Coronary artery (tissue), 2 donors: Measurements from ENCODE around the gene PIGT.

Experiments used
- DNase-seq: peaks from one replicate; pipeline ENCODE4 v3.0.0-alpha.2; 2017; ENCODE audit warnings: low spot score
- H3K27ac ChIP-seq, 2 donors: fragments of 200-600 bp; sonication (generic); one replicate each; pipeline ENCODE4 v1.5.1; 2016 to 2019
- H3K4me3 ChIP-seq: fragments of 200-600 bp; sonication (generic); 2 replicates; pipeline ENCODE4 v1.5.1; 2016; ENCODE audit warnings: mild to moderate bottlenecking, moderate library complexity
- TF ChIP-seq, protein P1 (sequence below): fragments of 200-600 bp; sonication (generic); IDR thresholded peaks from one replicate; pipeline ENCODE4 v1.5.1; 2019; ENCODE audit warnings: antibody characterized with exemption

The PIGT gene

DNA sequence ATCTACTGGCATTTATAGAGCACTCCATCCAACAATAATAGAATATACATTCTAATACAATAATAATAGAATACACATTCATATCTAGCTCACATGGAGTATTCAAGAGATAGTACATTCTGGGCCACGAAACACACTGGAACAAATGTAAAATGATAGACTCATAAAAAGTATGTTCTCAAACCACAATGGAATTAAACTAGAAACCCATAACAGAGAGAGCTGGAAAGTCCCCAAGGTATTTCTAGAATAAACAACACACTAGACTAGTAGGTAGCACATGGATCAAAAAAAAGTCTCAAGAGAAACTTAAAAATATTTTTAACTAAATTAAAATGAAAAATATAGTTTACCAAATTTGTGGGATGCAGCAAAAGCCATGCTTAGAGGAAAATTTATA, 28.7 kb upstream of the PIGT start:
- TF ChIP-seq, protein P1, sequence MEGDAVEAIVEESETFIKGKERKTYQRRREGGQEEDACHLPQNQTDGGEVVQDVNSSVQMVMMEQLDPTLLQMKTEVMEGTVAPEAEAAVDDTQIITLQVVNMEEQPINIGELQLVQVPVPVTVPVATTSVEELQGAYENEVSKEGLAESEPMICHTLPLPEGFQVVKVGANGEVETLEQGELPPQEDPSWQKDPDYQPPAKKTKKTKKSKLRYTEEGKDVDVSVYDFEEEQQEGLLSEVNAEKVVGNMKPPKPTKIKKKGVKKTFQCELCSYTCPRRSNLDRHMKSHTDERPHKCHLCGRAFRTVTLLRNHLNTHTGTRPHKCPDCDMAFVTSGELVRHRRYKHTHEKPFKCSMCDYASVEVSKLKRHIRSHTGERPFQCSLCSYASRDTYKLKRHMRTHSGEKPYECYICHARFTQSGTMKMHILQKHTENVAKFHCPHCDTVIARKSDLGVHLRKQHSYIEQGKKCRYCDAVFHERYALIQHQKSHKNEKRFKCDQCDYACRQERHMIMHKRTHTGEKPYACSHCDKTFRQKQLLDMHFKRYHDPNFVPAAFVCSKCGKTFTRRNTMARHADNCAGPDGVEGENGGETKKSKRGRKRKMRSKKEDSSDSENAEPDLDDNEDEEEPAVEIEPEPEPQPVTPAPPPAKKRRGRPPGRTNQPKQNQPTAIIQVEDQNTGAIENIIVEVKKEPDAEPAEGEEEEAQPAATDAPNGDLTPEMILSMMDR = no peak
- no peak overlapping the region for H3K4me3 ChIP-seq
- no peak overlapping the region for H3K27ac ChIP-seq
- DNase-seq = no peak

DNA sequence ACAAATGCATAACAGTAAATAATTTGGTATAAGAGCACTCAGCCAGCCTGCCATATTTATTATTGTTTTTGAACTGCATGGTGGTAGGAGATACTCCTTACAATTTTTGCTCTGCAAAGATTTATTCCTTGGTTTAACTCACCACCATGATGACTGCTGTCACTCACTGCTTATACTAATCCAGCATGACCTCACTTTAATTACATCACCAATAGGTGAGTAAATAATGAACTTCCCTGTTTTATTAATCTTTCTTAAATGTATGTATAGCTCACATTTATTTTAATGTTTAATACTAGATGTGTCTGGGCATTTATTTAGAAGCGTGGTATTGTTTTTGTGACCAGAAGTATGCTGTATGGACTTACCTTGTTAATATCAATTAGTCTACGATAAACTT, 25.0 kb upstream of the PIGT start:
- TF ChIP-seq, protein P1 = no peak
- no peak overlapping the region for H3K4me3 ChIP-seq
- H3K27ac ChIP-seq = no peak overlapping the region
- DNase-seq = no peak

DNA sequence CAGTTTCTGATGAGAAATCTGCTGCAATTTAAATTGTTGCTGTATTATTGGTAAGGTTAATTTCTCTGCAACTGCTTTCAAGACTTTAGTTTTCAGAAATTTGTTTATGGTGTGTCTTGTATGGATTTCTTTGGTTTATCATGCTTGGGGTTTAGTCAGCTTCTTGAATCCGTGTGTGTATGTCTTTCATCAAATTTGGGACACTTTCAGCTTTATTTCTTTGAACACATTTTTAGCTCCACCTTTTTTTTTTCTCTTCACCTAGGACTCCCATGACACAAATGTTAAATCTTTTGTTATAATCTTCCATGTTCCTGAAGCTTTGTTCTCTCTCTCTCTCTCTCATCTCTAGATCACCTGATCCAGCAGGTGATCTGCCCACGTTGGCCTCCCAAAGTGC, 24.4 kb upstream of the PIGT start:
- TF ChIP-seq, protein P1 = no peak
- Histone ChIP-seq H3K4me3 (no peak overlapping the region), H3K27ac (no peak overlapping the region)
- no peak for DNase-seq

DNA sequence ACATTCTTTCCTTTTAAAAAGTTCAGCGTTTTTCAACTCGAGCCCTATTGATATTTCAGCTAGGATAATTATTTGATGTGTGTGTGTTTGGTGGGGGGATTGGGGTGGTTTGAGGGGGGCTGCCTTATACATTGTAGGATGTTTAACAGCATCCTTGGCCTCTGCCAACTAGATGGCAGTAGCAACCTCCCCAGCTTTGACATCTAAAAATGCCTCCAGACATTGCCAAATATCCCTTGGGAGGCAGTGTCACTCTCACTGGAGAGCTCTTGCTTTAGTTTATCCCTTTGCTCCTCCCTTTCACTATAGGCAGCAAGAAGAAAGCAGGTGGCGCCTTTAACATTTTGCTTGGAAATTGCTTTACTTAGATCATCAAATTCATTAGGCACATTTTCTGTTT, 23.2 kb upstream of the PIGT start:
- TF ChIP-seq, protein P1 = no peak
- Histone ChIP-seq H3K27ac (no peak overlapping the region), H3K4me3 (no peak overlapping the region)
- no peak for DNase-seq

DNA sequence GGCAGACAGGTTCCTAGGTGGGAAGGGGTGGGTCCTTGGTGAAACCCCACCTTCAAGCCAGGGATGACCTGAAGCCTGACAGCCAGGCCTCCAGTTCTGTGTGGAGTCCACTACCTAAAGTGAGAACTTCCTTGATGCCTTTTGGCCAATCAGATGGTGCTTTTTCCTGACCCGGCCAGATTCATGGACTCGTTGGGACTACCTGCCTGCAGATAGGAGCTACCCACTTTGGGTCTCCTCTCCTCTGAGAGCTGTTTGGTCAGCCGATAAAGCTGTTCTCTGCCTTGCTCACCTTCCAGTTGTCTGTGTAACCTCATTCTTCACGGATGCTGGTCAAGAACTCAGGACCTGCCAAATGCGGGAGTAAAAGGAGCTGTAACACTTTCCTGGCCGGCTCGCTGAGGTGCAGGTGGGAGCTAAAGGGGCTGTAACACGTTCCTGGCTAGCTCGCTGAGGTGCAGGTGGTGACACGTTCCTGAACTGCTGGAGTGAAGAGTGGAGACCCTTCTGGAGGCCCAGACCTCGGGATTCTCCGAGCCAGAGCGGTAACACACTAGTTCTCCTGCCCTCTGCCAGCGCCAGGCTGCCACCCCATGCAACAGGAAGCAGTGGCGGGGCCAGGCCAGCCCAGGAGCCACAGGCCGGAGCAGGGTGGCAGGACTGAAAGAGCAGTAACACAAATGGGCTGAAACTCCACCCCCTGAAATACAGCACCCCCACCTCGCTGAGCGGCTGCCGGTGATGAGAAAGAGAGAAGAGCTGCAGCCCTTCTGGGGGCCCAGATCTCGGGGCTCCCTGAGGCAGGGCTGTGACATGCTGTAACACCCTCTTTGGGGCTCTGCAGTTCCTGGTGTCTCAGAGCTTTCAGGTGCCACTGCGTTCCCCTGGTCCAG, 21.5 kb upstream of the PIGT start:
- no peak for DNase-seq
- TF ChIP-seq, protein P1 = no peak
- no peak overlapping the region for H3K4me3 ChIP-seq
- H3K27ac ChIP-seq = no peak overlapping the region

DNA sequence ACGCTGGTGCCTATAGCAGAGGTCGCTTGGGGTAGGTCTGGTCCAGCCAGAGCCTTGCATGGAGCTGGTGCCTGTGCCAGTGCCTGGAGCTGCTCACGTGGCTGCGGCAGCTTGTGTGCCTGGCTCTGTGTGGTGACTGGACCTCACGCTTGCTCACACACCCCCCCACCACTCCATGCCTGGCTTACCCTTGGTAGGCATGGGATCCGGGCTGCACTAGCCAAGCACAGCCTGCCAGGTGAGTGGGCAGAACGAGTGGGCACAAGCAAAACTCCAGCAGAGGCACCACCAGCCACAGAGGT, 20.9 kb upstream of the PIGT start:
- no peak for DNase-seq

DNA sequence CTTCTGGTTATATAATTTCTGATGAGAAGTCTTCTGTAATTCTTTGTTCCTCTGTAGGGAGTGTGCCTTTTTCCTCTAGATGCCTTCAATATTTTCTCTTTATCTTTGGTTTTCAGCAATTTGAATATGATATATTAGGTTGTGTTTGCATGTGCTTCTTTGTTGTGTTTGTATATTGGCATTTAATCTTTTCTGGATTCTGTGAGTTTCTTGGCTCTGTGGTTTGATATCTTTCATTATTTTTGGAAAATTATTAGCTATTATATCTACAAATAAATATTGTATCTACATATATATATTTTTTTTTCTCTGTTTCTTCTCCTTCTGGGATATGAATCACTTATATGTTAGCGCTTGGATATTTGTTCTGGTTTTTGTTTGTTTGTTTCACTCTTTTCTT, 16.9 kb upstream of the PIGT start:
- TF ChIP-seq, protein P1 = no peak
- no peak for DNase-seq
- H3K4me3 ChIP-seq = no peak overlapping the region
- H3K27ac ChIP-seq = no peak overlapping the region

More for the DNA sequence above, 20.9 kb upstream of the PIGT start:
- TF ChIP-seq, protein P1 = no peak
- H3K4me3 ChIP-seq = no peak overlapping the region
- no peak overlapping the region for H3K27ac ChIP-seq
